ENCODE measurements around the gene COQ5.

DNA sequence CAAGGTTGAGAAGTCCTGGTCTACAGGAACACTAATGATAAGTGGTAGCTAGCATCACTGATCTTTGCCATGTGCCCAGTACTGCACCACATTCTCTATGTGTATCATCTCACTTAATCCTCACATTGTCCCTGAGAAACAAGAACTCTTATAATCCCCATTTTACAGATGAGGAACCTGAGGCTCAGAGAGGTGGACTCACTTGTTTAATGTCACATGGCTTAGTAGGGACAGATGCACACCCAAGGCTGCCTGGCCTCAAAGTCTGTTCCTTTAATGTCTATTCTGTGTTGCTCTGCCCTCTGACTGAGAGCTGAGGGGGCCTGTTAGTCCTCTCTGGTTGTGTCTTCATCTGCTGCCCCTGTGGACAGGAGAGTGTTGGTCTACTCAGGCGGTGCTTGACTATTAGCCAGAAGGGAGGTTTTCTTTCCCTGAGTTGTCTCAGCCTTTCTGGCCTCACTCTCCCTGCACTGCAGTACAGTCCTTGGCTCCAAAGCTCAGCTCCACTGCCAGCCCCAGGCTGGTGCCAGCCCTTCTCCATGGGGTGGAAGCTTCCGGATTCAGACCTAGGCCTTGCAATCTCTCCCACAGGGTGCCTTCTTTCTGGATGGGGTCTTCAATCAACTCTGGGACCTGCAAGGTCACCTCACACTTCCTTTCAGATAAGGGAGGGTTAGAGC is 38.0 kb downstream of the COQ5 start:
- TF ChIP-seq, protein P1, sequence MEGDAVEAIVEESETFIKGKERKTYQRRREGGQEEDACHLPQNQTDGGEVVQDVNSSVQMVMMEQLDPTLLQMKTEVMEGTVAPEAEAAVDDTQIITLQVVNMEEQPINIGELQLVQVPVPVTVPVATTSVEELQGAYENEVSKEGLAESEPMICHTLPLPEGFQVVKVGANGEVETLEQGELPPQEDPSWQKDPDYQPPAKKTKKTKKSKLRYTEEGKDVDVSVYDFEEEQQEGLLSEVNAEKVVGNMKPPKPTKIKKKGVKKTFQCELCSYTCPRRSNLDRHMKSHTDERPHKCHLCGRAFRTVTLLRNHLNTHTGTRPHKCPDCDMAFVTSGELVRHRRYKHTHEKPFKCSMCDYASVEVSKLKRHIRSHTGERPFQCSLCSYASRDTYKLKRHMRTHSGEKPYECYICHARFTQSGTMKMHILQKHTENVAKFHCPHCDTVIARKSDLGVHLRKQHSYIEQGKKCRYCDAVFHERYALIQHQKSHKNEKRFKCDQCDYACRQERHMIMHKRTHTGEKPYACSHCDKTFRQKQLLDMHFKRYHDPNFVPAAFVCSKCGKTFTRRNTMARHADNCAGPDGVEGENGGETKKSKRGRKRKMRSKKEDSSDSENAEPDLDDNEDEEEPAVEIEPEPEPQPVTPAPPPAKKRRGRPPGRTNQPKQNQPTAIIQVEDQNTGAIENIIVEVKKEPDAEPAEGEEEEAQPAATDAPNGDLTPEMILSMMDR (IDR thresholded peaks at IDR 0.05; ENCODE audit: low read depth, low read length, poor library complexity, severe bottlenecking) = no peak
- no peak for TF ChIP-seq EZH2phosphoT487 (IDR thresholded peaks at IDR 0.05; ENCODE audit: borderline replicate concordance, low read length)
